HEK293T (cell line): ENCODE measurements around the gene MLLT3.

Experiments used
- BHLHE40 ChIP-seq: fragments of 450-650 bp; IDR thresholded peaks from 2 replicates; pipeline ENCODE4 v1.6.1; 2016; ENCODE audit warnings: mild to moderate bottlenecking, moderate library complexity, borderline replicate concordance
- CTBP1 ChIP-seq: fragments of 450-650 bp; IDR thresholded peaks from 2 replicates; pipeline ENCODE4 v1.6.1; 2016; ENCODE audit warnings: borderline replicate concordance
- FOXA1 ChIP-seq: fragments of 450-650 bp; IDR thresholded peaks from 2 replicates; pipeline ENCODE4 v1.6.1; 2016; ENCODE audit warnings: mild to moderate bottlenecking
- FOXK2 ChIP-seq: fragments of 450-650 bp; IDR thresholded peaks from 2 replicates; pipeline ENCODE4 v1.6.1; 2016; ENCODE audit warnings: mild to moderate bottlenecking
- FOXM1 ChIP-seq: fragments of 450-650 bp; IDR thresholded peaks from 2 replicates; pipeline ENCODE4 v1.6.1; 2017; ENCODE audit warnings: mild to moderate bottlenecking, borderline replicate concordance
- HDGF ChIP-seq: fragments of 450-650 bp; IDR thresholded peaks from 2 replicates; pipeline ENCODE4 v1.6.1; 2017; ENCODE audit warnings: antibody characterized with exemption, borderline replicate concordance
- L3MBTL2 ChIP-seq: fragments of 450-650 bp; conservative IDR thresholded peaks from 2 replicates; pipeline ENCODE4 v1.6.1; 2016; ENCODE audit warnings: mild to moderate bottlenecking
- PKNOX1 ChIP-seq: fragments of 450-650 bp; IDR thresholded peaks from 2 replicates; pipeline ENCODE4 v1.6.1; 2016
- SP1 ChIP-seq: fragments of 450-650 bp; IDR thresholded peaks from 2 replicates; pipeline ENCODE4 v1.6.1; 2017
- SUZ12 ChIP-seq: fragments of 450-650 bp; IDR thresholded peaks from 2 replicates; pipeline ENCODE4 v1.6.1; 2016; ENCODE audit warnings: mild to moderate bottlenecking
- TARDBP ChIP-seq: fragments of 450-650 bp; IDR thresholded peaks from 2 replicates; pipeline ENCODE4 v1.6.1; 2016
- ZNF384 ChIP-seq: fragments of 450-650 bp; IDR thresholded peaks from 2 replicates; pipeline ENCODE4 v1.6.1; 2016

- TF ChIP-seq SP1 (no peak), L3MBTL2 (no peak), ZNF384 (no peak), BHLHE40 (no peak), TARDBP (no peak), HDGF (no peak), SUZ12 (no peak), FOXM1 (no peak), PKNOX1 (no peak), CTBP1 (no peak), FOXK2 (no peak), FOXA1 (no peak)
Observed at GRCh38 chr9:20355022-20355421, 267.3 kb downstream of the MLLT3 start.
